ENCODE measurements around the gene THBS4. TPM values are rescaled to one million over a fixed set of nuclear protein-coding genes. Genes with fewer than 3 reads are reported as not detected.

Gene THBS4
- total and polyA plus RNA-seq, 10 of the 15 experiments (the other 5 are each of a cell fraction or from before 2014, with no cell fraction given): 0.31 to 1.7 (median 0.75) TPM

DNA sequence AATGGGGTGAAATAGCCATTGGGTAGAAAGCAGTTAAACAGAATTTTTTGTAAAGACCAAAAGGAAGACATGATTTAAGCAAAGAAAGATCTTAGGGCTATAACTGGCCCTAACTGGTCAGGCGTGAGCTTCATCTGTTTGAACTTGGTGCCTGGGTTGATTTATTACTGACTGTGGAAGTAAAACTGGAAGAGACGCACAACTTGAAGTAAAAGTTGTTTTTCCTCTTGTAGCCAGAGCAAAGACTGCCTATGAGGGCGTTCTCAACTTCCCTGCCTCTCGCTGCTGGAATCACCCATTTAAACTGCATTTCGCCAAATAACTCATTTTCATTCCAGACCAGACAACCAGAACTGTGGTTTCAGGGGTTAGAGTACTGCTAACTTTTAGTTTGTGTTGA is 1.5 kb downstream of the THBS4 start:
- CTCF ChIA-PET: no interaction called here

More for the DNA sequence above, 1.5 kb downstream of the THBS4 start:
- H3K27me3 ChIP-seq (replicated peaks in 1 of 2; ENCODE audit: control insufficient read depth in 2 of 2, insufficient read depth in 2 of 2, low read length in 1 of 2): peaks cover 5% of the 10 kb centered on the region in 2 experiments
- RAD21 ChIA-PET (ENCODE audit: unreplicated experiment): no interaction called here
- no peaks in the 10 kb centered on the region for H3K36me3 ChIP-seq (ENCODE audit: control insufficient read depth in 2 of 2, insufficient read depth in 2 of 2, low read length in 1 of 2)
- no peaks in the 10 kb centered on the region for H4K20me1 ChIP-seq (ENCODE audit: control insufficient read depth, insufficient read depth)
- DNase-seq (ENCODE audit: low read depth, low spot score): no peak
- intact Hi-C loops (cut with micrococcal nuclease; ENCODE audit: unreplicated experiment) (no loop called here), in situ Hi-C loops (cut with MboI) (no loop called here)
- no peak overlapping the region for H3K4me3 ChIP-seq
- SMC1A ChIA-PET (ENCODE audit: uncharacterized antibody, unreplicated experiment): interaction anchor here (0.6 to 1.3 kb wide), 3 partner anchors 10 to 55 kb away, joined by 3 to 5 read pairs (median 4); no protein-coding TSS in a partner anchor
- no peak overlapping the region for H2AFZ ChIP-seq (ENCODE audit: control insufficient read depth, low read depth, low read length)
- no peaks in the 10 kb centered on the region for H3K79me2 ChIP-seq (ENCODE audit: control insufficient read depth, insufficient read depth, low read length)
- H3K4me1 ChIP-seq (ENCODE audit: control insufficient read depth, insufficient read depth, low read length): no peaks in the 10 kb centered on the region
- ATAC-seq: no peak
- POLR2A ChIA-PET: no interaction called here
- H3K4me2 ChIP-seq (ENCODE audit: control insufficient read depth, insufficient read depth): no peak overlapping the region
- H3K9me3 ChIP-seq (replicated peaks; ENCODE audit: control insufficient read depth, insufficient read depth, low read length): no peaks in the 10 kb centered on the region
- 12% methylated on average over 5 of the region's 5 CpGs for WGBS (ENCODE audit: insufficient coverage, insufficient replicate concordance, low lambda C conversion rate, missing lambda C conversion rate)
- H3K9ac ChIP-seq (ENCODE audit: control insufficient read depth, insufficient read depth, low read length): no peak overlapping the region
- FAIRE-seq: no peak
- no peak overlapping the region for H3K27ac ChIP-seq (ENCODE audit: control insufficient read depth, insufficient read depth)
- TF ChIP-seq, protein P1, sequence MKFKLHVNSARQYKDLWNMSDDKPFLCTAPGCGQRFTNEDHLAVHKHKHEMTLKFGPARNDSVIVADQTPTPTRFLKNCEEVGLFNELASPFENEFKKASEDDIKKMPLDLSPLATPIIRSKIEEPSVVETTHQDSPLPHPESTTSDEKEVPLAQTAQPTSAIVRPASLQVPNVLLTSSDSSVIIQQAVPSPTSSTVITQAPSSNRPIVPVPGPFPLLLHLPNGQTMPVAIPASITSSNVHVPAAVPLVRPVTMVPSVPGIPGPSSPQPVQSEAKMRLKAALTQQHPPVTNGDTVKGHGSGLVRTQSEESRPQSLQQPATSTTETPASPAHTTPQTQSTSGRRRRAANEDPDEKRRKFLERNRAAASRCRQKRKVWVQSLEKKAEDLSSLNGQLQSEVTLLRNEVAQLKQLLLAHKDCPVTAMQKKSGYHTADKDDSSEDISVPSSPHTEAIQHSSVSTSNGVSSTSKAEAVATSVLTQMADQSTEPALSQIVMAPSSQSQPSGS (IDR thresholded peaks at IDR 0.05; ENCODE audit: low read length): no peak
- no peak for TF ChIP-seq ZNF217 (IDR thresholded peaks at IDR 0.05)
- no peak for TF ChIP-seq CHD1 (IDR thresholded peaks at IDR 0.05; ENCODE audit: low read depth, low read length)
- no peak for TF ChIP-seq NR2C2 (IDR thresholded peaks at IDR 0.05; ENCODE audit: borderline replicate concordance, control insufficient read depth, insufficient read length, low read depth)
- no peak for TF ChIP-seq ZNF622 (IDR thresholded peaks at IDR 0.05)
- no peak for TF ChIP-seq CEBPB (IDR thresholded peaks at IDR 0.05; ENCODE audit: borderline replicate concordance in 1 of 2, low read depth in 2 of 2, low read length in 2 of 2)
- TF ChIP-seq MYC (IDR thresholded peaks at IDR 0.05; ENCODE audit: insufficient read depth, insufficient read length, insufficient replicate concordance, low read length, severe bottlenecking): no peak
- no peak for TF ChIP-seq ZZZ3 (IDR thresholded peaks at IDR 0.05; ENCODE audit: control insufficient read depth, insufficient read length, low read depth)
- no peak for TF ChIP-seq MEF2A (IDR thresholded peaks at IDR 0.05; ENCODE audit: insufficient read depth, low read depth, low read length)
- TF ChIP-seq, protein P2, sequence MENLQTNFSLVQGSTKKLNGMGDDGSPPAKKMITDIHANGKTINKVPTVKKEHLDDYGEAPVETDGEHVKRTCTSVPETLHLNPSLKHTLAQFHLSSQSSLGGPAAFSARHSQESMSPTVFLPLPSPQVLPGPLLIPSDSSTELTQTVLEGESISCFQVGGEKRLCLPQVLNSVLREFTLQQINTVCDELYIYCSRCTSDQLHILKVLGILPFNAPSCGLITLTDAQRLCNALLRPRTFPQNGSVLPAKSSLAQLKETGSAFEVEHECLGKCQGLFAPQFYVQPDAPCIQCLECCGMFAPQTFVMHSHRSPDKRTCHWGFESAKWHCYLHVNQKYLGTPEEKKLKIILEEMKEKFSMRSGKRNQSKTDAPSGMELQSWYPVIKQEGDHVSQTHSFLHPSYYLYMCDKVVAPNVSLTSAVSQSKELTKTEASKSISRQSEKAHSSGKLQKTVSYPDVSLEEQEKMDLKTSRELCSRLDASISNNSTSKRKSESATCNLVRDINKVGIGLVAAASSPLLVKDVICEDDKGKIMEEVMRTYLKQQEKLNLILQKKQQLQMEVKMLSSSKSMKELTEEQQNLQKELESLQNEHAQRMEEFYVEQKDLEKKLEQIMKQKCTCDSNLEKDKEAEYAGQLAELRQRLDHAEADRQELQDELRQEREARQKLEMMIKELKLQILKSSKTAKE (IDR thresholded peaks at IDR 0.05; ENCODE audit: low read depth, poor library complexity, severe bottlenecking): no peak
- no peak for TF ChIP-seq WRNIP1 (IDR thresholded peaks at IDR 0.05; ENCODE audit: borderline replicate concordance, low read depth, low read length)
- TF ChIP-seq MXI1 (IDR thresholded peaks at IDR 0.05; ENCODE audit: low read depth, low read length): no peak
- TF ChIP-seq YBX1 (IDR thresholded peaks at IDR 0.05): no peak
- TF ChIP-seq, protein P3, sequence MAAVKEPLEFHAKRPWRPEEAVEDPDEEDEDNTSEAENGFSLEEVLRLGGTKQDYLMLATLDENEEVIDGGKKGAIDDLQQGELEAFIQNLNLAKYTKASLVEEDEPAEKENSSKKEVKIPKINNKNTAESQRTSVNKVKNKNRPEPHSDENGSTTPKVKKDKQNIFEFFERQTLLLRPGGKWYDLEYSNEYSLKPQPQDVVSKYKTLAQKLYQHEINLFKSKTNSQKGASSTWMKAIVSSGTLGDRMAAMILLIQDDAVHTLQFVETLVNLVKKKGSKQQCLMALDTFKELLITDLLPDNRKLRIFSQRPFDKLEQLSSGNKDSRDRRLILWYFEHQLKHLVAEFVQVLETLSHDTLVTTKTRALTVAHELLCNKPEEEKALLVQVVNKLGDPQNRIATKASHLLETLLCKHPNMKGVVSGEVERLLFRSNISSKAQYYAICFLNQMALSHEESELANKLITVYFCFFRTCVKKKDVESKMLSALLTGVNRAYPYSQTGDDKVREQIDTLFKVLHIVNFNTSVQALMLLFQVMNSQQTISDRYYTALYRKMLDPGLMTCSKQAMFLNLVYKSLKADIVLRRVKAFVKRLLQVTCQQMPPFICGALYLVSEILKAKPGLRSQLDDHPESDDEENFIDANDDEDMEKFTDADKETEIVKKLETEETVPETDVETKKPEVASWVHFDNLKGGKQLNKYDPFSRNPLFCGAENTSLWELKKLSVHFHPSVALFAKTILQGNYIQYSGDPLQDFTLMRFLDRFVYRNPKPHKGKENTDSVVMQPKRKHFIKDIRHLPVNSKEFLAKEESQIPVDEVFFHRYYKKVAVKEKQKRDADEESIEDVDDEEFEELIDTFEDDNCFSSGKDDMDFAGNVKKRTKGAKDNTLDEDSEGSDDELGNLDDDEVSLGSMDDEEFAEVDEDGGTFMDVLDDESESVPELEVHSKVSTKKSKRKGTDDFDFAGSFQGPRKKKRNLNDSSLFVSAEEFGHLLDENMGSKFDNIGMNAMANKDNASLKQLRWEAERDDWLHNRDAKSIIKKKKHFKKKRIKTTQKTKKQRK (IDR thresholded peaks at IDR 0.05; ENCODE audit: low read depth, low read length): no peak
- no peak for TF ChIP-seq ZNF207 (IDR thresholded peaks at IDR 0.05; ENCODE audit: borderline replicate concordance)
- no peak for TF ChIP-seq TAF1 (IDR thresholded peaks at IDR 0.05; ENCODE audit: borderline replicate concordance, low read depth, low read length)
- TF ChIP-seq BACH1 (IDR thresholded peaks at IDR 0.05; ENCODE audit: borderline replicate concordance): no peak
- TF ChIP-seq, protein P4, sequence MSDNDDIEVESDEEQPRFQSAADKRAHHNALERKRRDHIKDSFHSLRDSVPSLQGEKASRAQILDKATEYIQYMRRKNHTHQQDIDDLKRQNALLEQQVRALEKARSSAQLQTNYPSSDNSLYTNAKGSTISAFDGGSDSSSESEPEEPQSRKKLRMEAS (IDR thresholded peaks at IDR 0.05; ENCODE audit: low read depth, low read length): no peak
- no peak for TF ChIP-seq HCFC1 (IDR thresholded peaks at IDR 0.05; ENCODE audit: low read length)
- no TSS peak for BruUV-seq (replicated peaks)

Data from GM12878 (cell line).